Thoracic aorta endothelial cell (primary cell): Measurements from ENCODE around the gene HERC3. TPM values are rescaled to one million over a fixed set of nuclear protein-coding genes. Genes with fewer than 3 reads are reported as not detected.
A peak's percentile ranks its signal among the peaks of the same experiment; 100 is the strongest.

Experiments
- small RNA-seq: library from RNA; depleted of rRNA; stranded (forward); fragments of <200 nt; gene quantifications from one replicate; pipeline ENCODE3, GENCODE V24; 2012
- total RNA-seq: library from RNA; depleted of rRNA; stranded (reverse); fragments of >200 nt; gene quantifications from 2 replicates; pipeline ENCODE4 v1.2.3, GENCODE V29; 2012

Gene HERC3
- total RNA-seq, result 23.1 and 28.2 TPM in 2 replicates

GRCh38 chr4:88591787-88592599, at the start of gene HERC3:
TSS of gene HERC3 (plus strand) at chr4:88592480. CDS start at chr4:88605824, 13,344 bp downstream.

GRCh38 chr4:88697588-88698329, 105.5 kb downstream of the HERC3 start, which contains the start of gene NAP1L5:
TSS of gene NAP1L5 (minus strand) at chr4:88697829. CDS start at chr4:88697754, 75 bp downstream.

Small RNA genes within 50 kb of the gene (small RNA-seq; reads per million reads assigned to genes)
- gene RF02115, result not detected
- gene RNU6-33P, result 1.1 reads per million, percentile 24 among the genes with 10 or more reads in this experiment

Other genes with a start within 250 kb of the HERC3 start
- 4.7 and 6.7 TPM in 2 replicates for gene HERC6, start 213.6 kb upstream of the HERC3 start, total RNA-seq
- 0.80 and 1.6 TPM in 2 replicates for gene HERC5, start 135.4 kb upstream of the HERC3 start, total RNA-seq
- gene PYURF, start 68.7 kb upstream of the HERC3 start, total RNA-seq, result 103 and 122 TPM in 2 replicates
- gene NAP1L5, start 105.3 kb downstream of the HERC3 start, total RNA-seq, result 7.8 TPM in 2 replicates